BLaER1 (cell line): ENCODE results near the gene ZNF598.
"Not testable (repeated sequence)": the region's sequence is repeated elsewhere in the genome, so short reads cannot be mapped to it uniquely, and the experiment has no call there.

Experiments used
- H3K27ac ChIP-seq: shearing (Covaris generic); formaldehyde crosslinking; 2 replicates; pipeline ENCODE4 v1.8.1; 2022
- H3K27me3 ChIP-seq: shearing (Covaris generic); formaldehyde crosslinking; 2 replicates; pipeline ENCODE4 v1.8.1; 2022
- H3K36me3 ChIP-seq: shearing (Covaris generic); formaldehyde crosslinking; 2 replicates; pipeline ENCODE4 v1.8.1; 2022
- H3K4me1 ChIP-seq: shearing (Covaris generic); formaldehyde crosslinking; 2 replicates; pipeline ENCODE4 v1.8.1; 2022
- H3K4me2 ChIP-seq: shearing (Covaris generic); formaldehyde crosslinking; 2 replicates; pipeline ENCODE4 v1.8.1; 2022
- H3K4me3 ChIP-seq: shearing (Covaris generic); formaldehyde crosslinking; 2 replicates; pipeline ENCODE4 v1.8.1; 2022
- H3K9ac ChIP-seq: shearing (Covaris generic); formaldehyde crosslinking; 2 replicates; pipeline ENCODE4 v1.8.1; 2022
- H3K9me3 ChIP-seq: shearing (Covaris generic); formaldehyde crosslinking; 2 replicates; pipeline ENCODE4 v1.8.1; 2022
- H4K20me1 ChIP-seq: shearing (Covaris generic); formaldehyde crosslinking; 2 replicates; pipeline ENCODE4 v1.8.1; 2022
- Cebpa-rat ChIP-seq: shearing (Covaris generic); IDR thresholded peaks from 2 replicates; pipeline ENCODE4 v1.8.1; 2022

Gene ZNF598

GRCh38 chr16:2023092-2024031 is 13.7 kb upstream of the ZNF598 start:
- Histone ChIP-seq H3K27me3 (peaks cover 74% of the 10 kb centered on the region), H4K20me1 (peaks cover 16% of the 10 kb centered on the region), H3K36me3 (no peaks in the 10 kb centered on the region), H3K4me3 (peak overlapping the region; percentile 56), H3K27ac (peak overlapping the region; percentile 52; the same call in 1 of the 2 replicates), H3K9me3 (no peaks in the 10 kb centered on the region), H3K4me2 (peak overlapping the region; percentile 85), H3K4me1 (peaks cover 58% of the 10 kb centered on the region), H3K9ac (peak overlapping the region; percentile 66; the same call in 1 of the 2 replicates)
- no peak for TF ChIP-seq Cebpa-rat

GRCh38 chr16:2022723-2023091 is 13.1 kb upstream of the ZNF598 start:
- Histone ChIP-seq H3K4me2 (peak overlapping the region; percentile 85), H3K9ac (peak overlapping the region; percentile 66; the same call in 1 of the 2 replicates)
- TF ChIP-seq Cebpa-rat: no peak

GRCh38 chr16:2019921-2020831 is 10.6 kb upstream of the ZNF598 start:
- H4K20me1 ChIP-seq: 0 out of 2 replicates have a peak, but pooled peaks cover 6% of the 10 kb centered on the region
- H3K4me1 ChIP-seq: peaks cover 56% of the 10 kb centered on the region
- peak overlapping the region; percentile 75 for H3K4me2 ChIP-seq
- peaks cover 49% of the 10 kb centered on the region for H3K27me3 ChIP-seq
- H3K9me3 ChIP-seq: no peaks in the 10 kb centered on the region
- TF ChIP-seq Cebpa-rat: no peak
- H3K36me3 ChIP-seq: no peaks in the 10 kb centered on the region
- H3K9ac ChIP-seq: peak overlapping the region; percentile 66
- H3K27ac ChIP-seq: peak overlapping the region; percentile 61; the same call in 1 of the 2 replicates
- H3K4me3 ChIP-seq: peak overlapping the region; percentile 60

More at GRCh38 chr16:2022723-2023091, 13.1 kb upstream of the ZNF598 start:
- Histone ChIP-seq H3K9me3 (no peaks in the 10 kb centered on the region), H3K27ac (no peak overlapping the region; the same call in 1 of the 2 replicates), H3K4me1 (peaks cover 51% of the 10 kb centered on the region), H3K4me3 (peak overlapping the region; percentile 56), H3K27me3 (peaks cover 74% of the 10 kb centered on the region), H4K20me1 (peaks cover 9% of the 10 kb centered on the region), H3K36me3 (no peaks in the 10 kb centered on the region)

- TF ChIP-seq Cebpa-rat: no peak
- peaks cover 56% of the 10 kb centered on the region for H3K4me1 ChIP-seq
- no peaks in the 10 kb centered on the region for H3K36me3 ChIP-seq
- 0 out of 2 replicates have a peak, but pooled peaks cover 6% of the 10 kb centered on the region for H4K20me1 ChIP-seq
- peak within 1 kb of the TSS; percentile 66 for H3K9ac ChIP-seq
- peak within 1 kb of the TSS; percentile 75 for H3K4me2 ChIP-seq
- peak within 1 kb of the TSS; percentile 61; the same call in 1 of the 2 replicates for H3K27ac ChIP-seq
- no peaks in the 10 kb centered on the region for H3K9me3 ChIP-seq
- H3K4me3 ChIP-seq: peak within 1 kb of the TSS; percentile 60
- H3K27me3 ChIP-seq: peaks cover 45% of the 10 kb centered on the region
Observed at GRCh38 chr16:2019518-2019920, 9.9 kb upstream of the ZNF598 start, which contains the start of gene NPW. TSS of gene NPW (plus strand) at chr16:2019785.

GRCh38 chr16:2016407-2016922 is 6.8 kb upstream of the ZNF598 start:
- Histone ChIP-seq H3K9me3 (no peaks in the 10 kb centered on the region), H3K36me3 (no peaks in the 10 kb centered on the region), H3K4me2 (peak overlapping the region; percentile 33; the same call in 1 of the 2 replicates), H3K9ac (no peak overlapping the region), H3K4me1 (peaks cover 36% of the 10 kb centered on the region), H3K27ac (no peak overlapping the region), H4K20me1 (0 out of 2 replicates have a peak, but pooled peaks cover 6% of the 10 kb centered on the region), H3K27me3 (peaks cover 38% of the 10 kb centered on the region), H3K4me3 (no peak overlapping the region)
- TF ChIP-seq Cebpa-rat: no peak

- Histone ChIP-seq H4K20me1 (0 out of 2 replicates have a peak, but pooled peaks cover 6% of the 10 kb centered on the region), H3K9me3 (no peaks in the 10 kb centered on the region), H3K4me1 (peaks cover 36% of the 10 kb centered on the region), H3K4me2 (peak overlapping the region; percentile 33; the same call in 1 of the 2 replicates), H3K4me3 (no peak overlapping the region), H3K9ac (0 out of 2 replicates have a peak overlapping the region, but pooled peaks have one; percentile 2), H3K27ac (no peak overlapping the region), H3K36me3 (no peaks in the 10 kb centered on the region), H3K27me3 (peaks cover 32% of the 10 kb centered on the region)
- no peak for TF ChIP-seq Cebpa-rat
Observed at GRCh38 chr16:2015947-2016208, 6.3 kb upstream of the ZNF598 start.

GRCh38 chr16:2015117-2015946 is 5.7 kb upstream of the ZNF598 start:
- 0 out of 2 replicates have a peak, but pooled peaks cover 6% of the 10 kb centered on the region for H4K20me1 ChIP-seq
- peaks cover 27% of the 10 kb centered on the region for H3K27me3 ChIP-seq
- TF ChIP-seq Cebpa-rat: no peak
- 0 out of 2 replicates have a peak overlapping the region, but pooled peaks have one; percentile 2 for H3K9ac ChIP-seq
- no peak overlapping the region for H3K27ac ChIP-seq
- H3K36me3 ChIP-seq: no peaks in the 10 kb centered on the region
- H3K4me3 ChIP-seq: no peak overlapping the region
- H3K4me1 ChIP-seq: peaks cover 36% of the 10 kb centered on the region
- 0 out of 2 replicates have a peak overlapping the region, but pooled peaks have one; percentile 33 for H3K4me2 ChIP-seq
- H3K9me3 ChIP-seq: no peaks in the 10 kb centered on the region

GRCh38 chr16:2013527-2013926 is 3.9 kb upstream of the ZNF598 start:
- no peak overlapping the region for H3K4me3 ChIP-seq
- H3K4me1 ChIP-seq: peaks cover 28% of the 10 kb centered on the region
- no peak overlapping the region for H3K9ac ChIP-seq
- peaks cover 9% of the 10 kb centered on the region for H4K20me1 ChIP-seq
- H3K27ac ChIP-seq: no peak overlapping the region
- H3K27me3 ChIP-seq: peaks cover 9% of the 10 kb centered on the region; the same call in 1 of the 2 replicates
- no peak overlapping the region for H3K4me2 ChIP-seq
- H3K36me3 ChIP-seq: no peaks in the 10 kb centered on the region
- no peak for TF ChIP-seq Cebpa-rat
- no peaks in the 10 kb centered on the region for H3K9me3 ChIP-seq

GRCh38 chr16:2011726-2012125 is 2.1 kb upstream of the ZNF598 start:
- not testable (repeated sequence) for H3K4me3 ChIP-seq, H3K9ac ChIP-seq, H3K27ac ChIP-seq, H3K27me3 ChIP-seq, H3K4me2 ChIP-seq, H3K36me3 ChIP-seq, H3K9me3 ChIP-seq
- H3K4me1 ChIP-seq: peaks cover 43% of the 10 kb centered on the region
- H4K20me1 ChIP-seq: peaks cover 27% of the 10 kb centered on the region
